ENCODE results near the gene OCIAD1.

DNA sequence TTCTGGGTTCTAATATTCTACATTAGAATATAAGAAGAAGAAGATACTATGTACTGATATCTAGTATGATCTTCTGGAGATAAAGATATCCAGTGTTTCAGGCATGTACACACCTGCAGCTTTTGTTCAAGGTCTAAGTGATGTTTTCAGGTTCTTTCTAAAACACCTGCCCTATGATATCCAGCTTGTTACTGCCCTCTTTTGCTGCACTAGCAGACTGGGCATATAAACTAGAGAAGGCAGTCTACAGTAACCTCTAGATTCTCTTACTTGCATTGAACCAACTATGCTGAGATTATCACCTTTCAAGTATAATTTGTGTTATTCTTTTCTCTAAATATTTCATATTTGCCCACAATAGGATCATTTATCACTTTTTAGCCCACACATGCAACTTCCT lies 48.9 kb upstream of the OCIAD1 start:
- TF ChIP-seq, protein P1, sequence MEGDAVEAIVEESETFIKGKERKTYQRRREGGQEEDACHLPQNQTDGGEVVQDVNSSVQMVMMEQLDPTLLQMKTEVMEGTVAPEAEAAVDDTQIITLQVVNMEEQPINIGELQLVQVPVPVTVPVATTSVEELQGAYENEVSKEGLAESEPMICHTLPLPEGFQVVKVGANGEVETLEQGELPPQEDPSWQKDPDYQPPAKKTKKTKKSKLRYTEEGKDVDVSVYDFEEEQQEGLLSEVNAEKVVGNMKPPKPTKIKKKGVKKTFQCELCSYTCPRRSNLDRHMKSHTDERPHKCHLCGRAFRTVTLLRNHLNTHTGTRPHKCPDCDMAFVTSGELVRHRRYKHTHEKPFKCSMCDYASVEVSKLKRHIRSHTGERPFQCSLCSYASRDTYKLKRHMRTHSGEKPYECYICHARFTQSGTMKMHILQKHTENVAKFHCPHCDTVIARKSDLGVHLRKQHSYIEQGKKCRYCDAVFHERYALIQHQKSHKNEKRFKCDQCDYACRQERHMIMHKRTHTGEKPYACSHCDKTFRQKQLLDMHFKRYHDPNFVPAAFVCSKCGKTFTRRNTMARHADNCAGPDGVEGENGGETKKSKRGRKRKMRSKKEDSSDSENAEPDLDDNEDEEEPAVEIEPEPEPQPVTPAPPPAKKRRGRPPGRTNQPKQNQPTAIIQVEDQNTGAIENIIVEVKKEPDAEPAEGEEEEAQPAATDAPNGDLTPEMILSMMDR (IDR thresholded peaks at IDR 0.05), result no peak
- TF ChIP-seq POLR2A (IDR thresholded peaks at IDR 0.05), result no peak
- no peak for TF ChIP-seq EP300 (IDR thresholded peaks at IDR 0.05)
